WI38 (cell line): ENCODE data around the gene CTNNAL1.

Experiments used
- H3K4me3 ChIP-seq: 2 replicates; pipeline ENCODE4 v1.5.1; 2011; ENCODE audit warnings: low read depth, mild to moderate bottlenecking, control low read depth, low read length
- CTCF ChIP-seq: IDR thresholded peaks from 2 replicates; pipeline ENCODE4 v1.5.1; 2012; ENCODE audit warnings: low read depth, mild to moderate bottlenecking, control low read depth, low read length

CTNNAL1 gene

GRCh38 chr9:109022873-109023272 is 9.6 kb upstream of the CTNNAL1 start:
- no peak overlapping the region for H3K4me3 ChIP-seq
- no peak for TF ChIP-seq CTCF

GRCh38 chr9:109020581-109021511 is 7.5 kb upstream of the CTNNAL1 start:
- TF ChIP-seq CTCF: no peak
- no peak overlapping the region for H3K4me3 ChIP-seq

- TF ChIP-seq CTCF: no peak
- no peak overlapping the region for H3K4me3 ChIP-seq
Observed at GRCh38 chr9:109020113-109020512, 6.8 kb upstream of the CTNNAL1 start.

GRCh38 chr9:109019420-109019819 is 6.1 kb upstream of the CTNNAL1 start:
- H3K4me3 ChIP-seq: no peak overlapping the region
- TF ChIP-seq CTCF: no peak

GRCh38 chr9:109017493-109017892 is 4.2 kb upstream of the CTNNAL1 start:
- no peak overlapping the region for H3K4me3 ChIP-seq
- no peak for TF ChIP-seq CTCF

GRCh38 chr9:109017061-109017460 is 3.8 kb upstream of the CTNNAL1 start:
- H3K4me3 ChIP-seq: no peak overlapping the region
- TF ChIP-seq CTCF: no peak

- no peak for TF ChIP-seq CTCF
- H3K4me3 ChIP-seq: no peak overlapping the region
Observed at GRCh38 chr9:109016132-109016531, 2.8 kb upstream of the CTNNAL1 start.
